Esophagus squamous epithelium (tissue), 5 donors: Measurements from ENCODE around the gene PPP1R9A. TPM values are rescaled to one million over a fixed set of nuclear protein-coding genes. Genes with fewer than 3 reads are reported as not detected.

Source experiments
- DNase-seq: peaks from one replicate; lab custom pipeline; 2025; lab: John Stamatoyannopoulos, UW
- H3K27ac ChIP-seq, 4 donors: fragments of 200-600 bp; sonication (generic); one replicate each; pipeline ENCODE4 v1.5.1; 2016 to 2019; ENCODE audit warnings: mild to moderate bottlenecking in 1 of 4
- H3K27me3 ChIP-seq, 4 donors: fragments of 200-600 bp; sonication (generic); 1 replicate in 3 of 4; 2 replicates in 1 of 4; pipeline versions ENCODE4 v1.5.1 to v1.6.0; 2017 to 2021; ENCODE audit warnings: antibody characterized with exemption in 1 of 4
- H3K36me3 ChIP-seq, 3 donors: fragments of 200-600 bp; sonication (generic); one replicate each; pipeline ENCODE4 v1.5.1; 2016 to 2019
- H3K4me1 ChIP-seq, 3 donors: fragments of 200-600 bp; sonication (generic); one replicate each; pipeline ENCODE4 v1.5.1; 2017 to 2019
- H3K4me3 ChIP-seq, 4 donors: fragments of 200-600 bp; sonication (generic); 1 replicate in 3 of 4; 2 replicates in 1 of 4; pipeline ENCODE4 v1.5.1; 2016 to 2019; ENCODE audit warnings: mild to moderate bottlenecking in 2 of 4, moderate library complexity in 1 of 4
- H3K9me3 ChIP-seq, 3 donors: fragments of 200-600 bp; sonication (generic); one replicate each; pipeline ENCODE4 v1.5.1; 2016 to 2019
- CTCF ChIP-seq, 6 experiments: fragments of 450-650 bp in 4 of 6; fragments of 200-600 bp in 2 of 6; sonication (generic) in 2 of 6; IDR thresholded peaks; one replicate each; pipeline ENCODE4 v1.5.1; 2016 to 2019; ENCODE audit warnings: antibody characterized with exemption in 6 of 6, mild to moderate bottlenecking in 4 of 6, moderate library complexity in 4 of 6
- POLR2A ChIP-seq, 4 donors: fragments of 450-650 bp; IDR thresholded peaks; one replicate each; pipeline ENCODE4 v1.6.1; 2017; ENCODE audit warnings: antibody characterized with exemption in 4 of 4, mild to moderate bottlenecking in 4 of 4, moderate library complexity in 3 of 4
- WGBS, 2 donors: methylation state at CpG; one replicate each; pipeline ENCODE4 v1.1.5; 2018; 5-methylcytosine and 5-hydroxymethylcytosine counted together
- intact Hi-C: fragments of 100-400 bp; cut with DNase I; formaldehyde crosslinking; loops from one replicate; pipeline ENCODE4 v1.15.0; 2022
- total RNA-seq, 4 donors: library from RNA; depleted of rRNA; stranded (reverse); fragments of >200 nt; gene quantifications; one replicate each; pipeline ENCODE4 v1.1.0, GENCODE V29; 2016
- donor health status: DM: yes; HTN: yes; CAD: no.

Gene PPP1R9A
- total RNA-seq, 4 donors from 2014 or later, result 0.04 to 6.3 (median 1.0) TPM

GRCh38 chr7:94980418-94981142 is 73.2 kb downstream of the PPP1R9A start:
- 76 to 83% methylated on average over 6 of the region's 6 CpGs for WGBS, 2 donors
- H3K4me3 ChIP-seq, result no peak overlapping the region
- no peak overlapping the region for H3K27ac ChIP-seq
- H3K27me3 ChIP-seq, result no peaks in the 10 kb centered on the region
- intact Hi-C loops, result no loop called here
- no peaks in the 10 kb centered on the region for H3K9me3 ChIP-seq
- TF ChIP-seq POLR2A (IDR thresholded peaks at IDR 0.05) (no peak), CTCF (IDR thresholded peaks at IDR 0.05) (no peak)
- no peak for DNase-seq
- no peaks in the 10 kb centered on the region for H3K36me3 ChIP-seq
- no peaks in the 10 kb centered on the region for H3K4me1 ChIP-seq

- Histone ChIP-seq H3K27me3 (no peaks in the 10 kb centered on the region), H3K4me3 (no peak overlapping the region), H3K36me3 (no peaks in the 10 kb centered on the region), H3K27ac (no peak overlapping the region), H3K4me1 (no peaks in the 10 kb centered on the region), H3K9me3 (no peaks in the 10 kb centered on the region)
- TF ChIP-seq CTCF (IDR thresholded peaks at IDR 0.05), result no peak
- TF ChIP-seq POLR2A (IDR thresholded peaks at IDR 0.05), result no peak
- intact Hi-C loops, result no loop called here
- no peak for DNase-seq
- WGBS, 2 donors, result 41 to 50% methylated on average over 1 of the region's 1 CpG
These were observed 88.5 kb downstream of the PPP1R9A start for GRCh38 chr7:94995921-94996320.

- H3K27me3 ChIP-seq, result no peaks in the 10 kb centered on the region
- H3K36me3 ChIP-seq, result no peaks in the 10 kb centered on the region
- H3K27ac ChIP-seq, result no peak overlapping the region
- intact Hi-C loops, result no loop called here
- no peaks in the 10 kb centered on the region for H3K4me1 ChIP-seq
- H3K4me3 ChIP-seq, result no peak overlapping the region
- no peak for DNase-seq
- TF ChIP-seq CTCF (IDR thresholded peaks at IDR 0.05) (no peak), POLR2A (IDR thresholded peaks at IDR 0.05) (no peak)
- H3K9me3 ChIP-seq, result no peaks in the 10 kb centered on the region
These were observed 89.0 kb downstream of the PPP1R9A start for GRCh38 chr7:94996369-94996768.

GRCh38 chr7:94997547-94997946 is 90.2 kb downstream of the PPP1R9A start:
- no peaks in the 10 kb centered on the region for H3K4me1 ChIP-seq

More at GRCh38 chr7:94997547-94997946, 90.2 kb downstream of the PPP1R9A start:
- Histone ChIP-seq H3K27me3 (no peaks in the 10 kb centered on the region), H3K36me3 (no peaks in the 10 kb centered on the region), H3K27ac (no peak overlapping the region), H3K4me3 (no peak overlapping the region), H3K9me3 (no peaks in the 10 kb centered on the region)
- WGBS, 2 donors, result 35 to 41% methylated on average over 2 of the region's 2 CpGs
- intact Hi-C loops, result no loop called here
- DNase-seq, result no peak
- TF ChIP-seq POLR2A (IDR thresholded peaks at IDR 0.05) (no peak), CTCF (IDR thresholded peaks at IDR 0.05) (no peak)
